Mesenchymal stem cell (in vitro differentiated cells and primary cell): Measurements from ENCODE around the gene ARMC2.
A peak's percentile ranks its signal among the peaks of the same experiment; 100 is the strongest.

Experiments
- DNase-seq: peaks from one replicate; pipeline ENCODE4 v3.0.0-alpha.2; 2013
- H2AFZ ChIP-seq: one replicate; pipeline ENCODE4 v1.6.1; 2013; ENCODE audit warnings: low read depth, mild to moderate bottlenecking, control low read depth, inconsistent platforms, low read length, moderate library complexity
- H2AK5ac ChIP-seq: 2 replicates; pipeline ENCODE4 v1.6.1; 2013; ENCODE audit warnings: low read length, moderate library complexity, mild to moderate bottlenecking, inconsistent platforms; ENCODE audit not compliant: severe bottlenecking
- H2BK120ac ChIP-seq: one replicate; pipeline ENCODE4 v1.6.1; 2013; ENCODE audit warnings: low read depth, mild to moderate bottlenecking, inconsistent platforms, low read length, moderate library complexity
- H2BK12ac ChIP-seq, 2 experiments: one replicate each; pipeline ENCODE4 v1.6.1; 2013; ENCODE audit warnings: inconsistent platforms in 2 of 2, low read length in 2 of 2, mild to moderate bottlenecking in 2 of 2, moderate library complexity in 2 of 2, control low read depth in 1 of 2
- H2BK15ac ChIP-seq: one replicate; pipeline ENCODE4 v1.6.1; 2013; ENCODE audit warnings: mild to moderate bottlenecking, low read depth, inconsistent platforms; ENCODE audit not compliant: poor library complexity, severe bottlenecking
- H2BK5ac ChIP-seq: 2 replicates; pipeline ENCODE4 v1.6.1; 2013; ENCODE audit warnings: low read depth, mild to moderate bottlenecking, low read length, control low read depth, inconsistent platforms; ENCODE audit not compliant: poor library complexity, severe bottlenecking
- H3K14ac ChIP-seq, 2 experiments: one replicate each; pipeline ENCODE4 v1.6.1; 2013; ENCODE audit warnings: inconsistent platforms in 2 of 2, low read length in 2 of 2, control low read depth in 1 of 2, mild to moderate bottlenecking in 1 of 2, moderate library complexity in 1 of 2
- H3K18ac ChIP-seq, 2 experiments: one replicate each; pipeline ENCODE4 v1.6.1; 2013; ENCODE audit warnings: inconsistent platforms in 2 of 2, low read length in 2 of 2, control low read depth in 1 of 2, low read depth in 1 of 2, mild to moderate bottlenecking in 1 of 2
- H3K23ac ChIP-seq, 2 experiments: one replicate each; pipeline ENCODE4 v1.6.1; 2013; ENCODE audit warnings: inconsistent platforms in 2 of 2, low read length in 2 of 2, mild to moderate bottlenecking in 2 of 2, moderate library complexity in 2 of 2, control low read depth in 1 of 2
- H3K27ac ChIP-seq: 2 replicates; pipeline ENCODE4 v1.5.1; 2013; ENCODE audit warnings: mild to moderate bottlenecking, moderate library complexity, low read length, control low read depth, inconsistent platforms; ENCODE audit not compliant: poor library complexity, severe bottlenecking
- H3K27me3 ChIP-seq, 2 experiments: 2 replicates each; pipeline versions ENCODE4 v1.6.1 to v1.7.0; 2013; ENCODE audit warnings: low read length in 2 of 2, mild to moderate bottlenecking in 2 of 2, moderate library complexity in 2 of 2, control low read depth in 1 of 2, inconsistent platforms in 1 of 2; ENCODE audit not compliant: control insufficient read depth in 1 of 2, insufficient read depth in 1 of 2
- H3K36me3 ChIP-seq, 2 experiments: 2 replicates each; pipeline versions ENCODE4 v1.6.1 to v1.7.0; 2013; ENCODE audit warnings: low read length in 2 of 2, control low read depth in 1 of 2, inconsistent platforms in 1 of 2, low read depth in 1 of 2, mild to moderate bottlenecking in 1 of 2; ENCODE audit not compliant: insufficient read depth in 2 of 2, control insufficient read depth in 1 of 2
- H3K4ac ChIP-seq, 2 experiments: one replicate each; pipeline ENCODE4 v1.6.1; 2013; ENCODE audit warnings: inconsistent platforms in 2 of 2, low read length in 2 of 2, mild to moderate bottlenecking in 2 of 2, moderate library complexity in 2 of 2, control low read depth in 1 of 2, low read depth in 1 of 2
- H3K4me1 ChIP-seq: 2 replicates; pipeline ENCODE4 v1.6.1; 2013; ENCODE audit warnings: low read depth, low read length, control low read depth; ENCODE audit not compliant: control insufficient read depth, insufficient read depth
- H3K4me2 ChIP-seq: 2 replicates; pipeline ENCODE4 v1.6.1; 2013; ENCODE audit warnings: low read length, mild to moderate bottlenecking, inconsistent platforms; ENCODE audit not compliant: poor library complexity, severe bottlenecking
- H3K4me3 ChIP-seq, 2 experiments: 2 replicates each; pipeline versions ENCODE4 v1.5.1 to v1.7.0; 2013; ENCODE audit warnings: low read length in 2 of 2, mild to moderate bottlenecking in 2 of 2, control low read depth in 1 of 2, low read depth in 1 of 2; ENCODE audit not compliant: insufficient read depth in 1 of 2
- H3K79me1 ChIP-seq: replicated peaks from 2 replicates; pipeline ENCODE4 v1.6.1; 2013; ENCODE audit warnings: mild to moderate bottlenecking, control low read depth, low read length, inconsistent platforms; ENCODE audit not compliant: poor library complexity, severe bottlenecking
- H3K9ac ChIP-seq: 2 replicates; pipeline ENCODE4 v1.7.0; 2013; ENCODE audit warnings: mild to moderate bottlenecking, low read length, moderate library complexity
- H3K9me3 ChIP-seq: 2 replicates; pipeline ENCODE4 v1.7.0; 2013; ENCODE audit warnings: mild to moderate bottlenecking, low read length; ENCODE audit not compliant: control insufficient read depth
- H4K8ac ChIP-seq: one replicate; pipeline ENCODE4 v1.6.1; 2013; ENCODE audit warnings: inconsistent platforms, mild to moderate bottlenecking, low read length, moderate library complexity
- H4K91ac ChIP-seq: one replicate; pipeline ENCODE4 v1.6.1; 2013; ENCODE audit warnings: mild to moderate bottlenecking, low read length, inconsistent platforms
- WGBS: methylation state at CpG from one replicate; pipeline ENCODE4 v1.1.7; 2013; ENCODE audit warnings: mixed read lengths; 5-methylcytosine and 5-hydroxymethylcytosine counted together

The ARMC2 gene

DNA sequence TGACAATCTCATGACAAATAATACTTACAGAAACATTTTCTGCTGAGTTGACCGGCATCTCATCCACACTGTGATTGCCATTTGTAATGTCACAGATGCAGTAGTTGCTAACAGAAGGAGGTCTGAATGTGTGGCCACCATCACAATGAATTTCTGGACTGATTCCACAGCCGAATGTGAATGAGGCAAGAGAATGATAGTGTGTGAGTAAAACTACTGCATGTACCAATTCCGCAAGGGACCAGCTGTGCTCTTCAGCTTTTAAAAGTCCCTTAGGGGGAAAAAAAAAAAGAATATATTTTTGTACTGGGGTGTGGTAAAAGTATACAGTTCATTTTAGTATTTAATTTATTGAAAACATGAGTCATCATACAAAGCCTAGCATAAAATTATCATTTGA, 150.3 kb downstream of the ARMC2 start:
- H3K4me1 ChIP-seq = no peaks in the 10 kb centered on the region
- peaks cover 2 to 80% of the 10 kb centered on the region in 2 experiments for H3K36me3 ChIP-seq
- H2BK5ac ChIP-seq = no peak overlapping the region
- no peak for DNase-seq
- no peak overlapping the region for H3K23ac ChIP-seq
- H2BK12ac ChIP-seq = no peak overlapping the region
- H3K9me3 ChIP-seq = no peaks in the 10 kb centered on the region
- no peak overlapping the region for H3K14ac ChIP-seq
- no peak overlapping the region for H3K9ac ChIP-seq
- no peak overlapping the region for H3K27ac ChIP-seq
- no peak overlapping the region for H2AFZ ChIP-seq
- no peak overlapping the region for H4K8ac ChIP-seq
- H4K91ac ChIP-seq = no peak overlapping the region
- no peak overlapping the region for H3K18ac ChIP-seq
- no peak overlapping the region for H3K4me2 ChIP-seq
- H3K79me1 ChIP-seq = peaks cover 10% of the 10 kb centered on the region
- no peak overlapping the region for H2BK120ac ChIP-seq
- no peak overlapping the region for H2AK5ac ChIP-seq
- no peak overlapping the region for H3K4ac ChIP-seq
- no peak overlapping the region for H2BK15ac ChIP-seq
- no peak overlapping the region for H3K4me3 ChIP-seq
- no peaks in the 10 kb centered on the region for H3K27me3 ChIP-seq
- 98% methylated on average over 3 of the region's 3 CpGs for WGBS

DNA sequence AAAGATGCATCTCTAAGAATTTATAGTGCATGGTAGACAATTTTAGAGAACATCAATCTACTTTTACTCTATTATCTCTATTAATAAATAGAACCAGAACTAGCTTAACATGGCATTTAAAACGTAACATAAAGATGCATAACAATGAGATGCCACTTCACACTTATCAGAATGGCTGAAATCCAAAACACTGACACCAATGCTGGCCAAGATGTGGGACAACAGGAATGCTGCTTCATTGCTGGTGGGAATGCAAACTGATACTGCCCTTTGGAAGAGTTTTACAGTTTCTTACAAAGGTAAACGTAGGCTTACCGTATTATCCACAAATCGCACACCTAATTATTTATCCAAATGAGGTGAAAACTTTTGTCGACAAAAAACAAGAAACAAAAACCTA, 151.2 kb downstream of the ARMC2 start:
- Histone ChIP-seq H2AFZ (no peak overlapping the region), H2BK15ac (no peak overlapping the region), H3K18ac (no peak overlapping the region), H3K14ac (no peak overlapping the region), H3K27me3 (no peaks in the 10 kb centered on the region), H2BK5ac (no peak overlapping the region), H2BK120ac (no peak overlapping the region), H3K36me3 (peaks cover 2 to 71% of the 10 kb centered on the region in 2 experiments), H3K4ac (no peak overlapping the region), H3K4me1 (no peaks in the 10 kb centered on the region), H3K4me3 (no peak overlapping the region), H3K9ac (no peak overlapping the region), H3K27ac (no peak overlapping the region), H3K9me3 (no peaks in the 10 kb centered on the region), H3K4me2 (no peak overlapping the region), H3K79me1 (peaks cover 10% of the 10 kb centered on the region), H4K91ac (no peak overlapping the region), H2AK5ac (no peak overlapping the region), H4K8ac (no peak overlapping the region), H2BK12ac (no peak overlapping the region), H3K23ac (no peak overlapping the region)
- WGBS = 88% methylated on average over 5 of the region's 5 CpGs
- DNase-seq = no peak

DNA sequence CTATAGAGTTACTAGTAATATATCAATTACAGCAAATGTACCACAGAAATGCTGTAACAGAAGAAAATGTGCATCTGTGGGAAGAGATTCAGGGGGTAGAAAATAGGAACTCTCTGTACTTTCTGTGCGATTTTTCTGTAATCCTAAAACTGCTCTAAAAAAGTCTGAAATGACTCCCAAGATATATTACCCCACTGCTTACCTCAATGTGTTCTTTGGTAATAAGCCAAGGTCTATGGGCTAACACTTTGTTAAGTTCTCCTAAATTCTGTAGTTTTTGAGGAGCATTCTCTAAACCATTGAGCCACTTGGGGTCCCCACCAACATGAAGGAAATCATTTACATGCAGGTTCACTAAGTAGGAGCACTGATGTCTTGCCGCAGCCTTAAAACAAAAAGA, 152.1 kb downstream of the ARMC2 start:
- H2BK15ac ChIP-seq = no peak overlapping the region
- H3K23ac ChIP-seq = no peak overlapping the region
- H3K18ac ChIP-seq = no peak overlapping the region
- DNase-seq = no peak
- H3K4me3 ChIP-seq = no peak overlapping the region
- H2AFZ ChIP-seq = no peak overlapping the region
- peaks cover 10% of the 10 kb centered on the region for H3K79me1 ChIP-seq
- H3K4ac ChIP-seq = no peak overlapping the region
- H3K4me1 ChIP-seq = no peaks in the 10 kb centered on the region
- no peaks in the 10 kb centered on the region for H3K9me3 ChIP-seq
- WGBS = no CpG with 5 or more reads among the region's 2 CpGs
- no peak overlapping the region for H2AK5ac ChIP-seq
- no peak overlapping the region for H4K91ac ChIP-seq
- no peak overlapping the region for H3K4me2 ChIP-seq
- no peak overlapping the region for H3K9ac ChIP-seq
- no peak overlapping the region for H2BK12ac ChIP-seq
- no peak overlapping the region for H4K8ac ChIP-seq
- no peak overlapping the region for H2BK5ac ChIP-seq
- H3K14ac ChIP-seq = no peak overlapping the region
- H2BK120ac ChIP-seq = no peak overlapping the region
- peaks cover 2 to 64% of the 10 kb centered on the region in 2 experiments for H3K36me3 ChIP-seq
- H3K27me3 ChIP-seq = no peaks in the 10 kb centered on the region
- H3K27ac ChIP-seq = no peak overlapping the region

DNA sequence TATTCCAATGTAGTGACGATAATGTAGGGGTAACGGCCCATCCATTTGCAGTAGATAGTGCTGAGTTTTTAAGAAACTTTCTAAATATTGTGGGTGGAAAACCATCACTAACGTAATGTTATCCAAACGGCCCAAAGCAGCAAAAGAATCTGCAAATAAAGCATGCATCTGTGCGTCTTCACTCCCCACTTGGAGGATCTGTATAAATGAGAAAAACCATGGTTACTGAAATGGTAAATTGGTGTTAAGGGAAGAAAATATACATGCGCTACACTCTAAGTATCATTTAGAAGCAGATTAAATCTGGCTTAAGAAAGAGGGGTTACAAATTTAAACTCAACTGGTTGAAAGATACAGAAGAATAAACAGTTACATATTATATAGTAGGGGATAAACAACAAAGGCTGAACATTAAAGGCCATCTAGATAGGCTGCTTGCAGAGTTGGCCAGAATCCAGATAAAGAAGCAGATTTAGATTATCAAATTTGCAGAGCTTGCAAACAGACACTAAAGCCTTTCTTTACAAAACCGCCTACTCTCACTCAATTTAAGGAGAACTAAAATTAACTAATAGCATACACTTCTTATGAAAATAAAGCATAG, 153.2 kb downstream of the ARMC2 start:
- Histone ChIP-seq H3K9ac (no peak overlapping the region), H3K4ac (no peak overlapping the region), H3K23ac (no peak overlapping the region), H3K36me3 (peaks cover 2 to 54% of the 10 kb centered on the region in 2 experiments), H2BK15ac (no peak overlapping the region), H4K91ac (no peak overlapping the region), H3K4me2 (no peak overlapping the region), H3K4me1 (no peaks in the 10 kb centered on the region), H3K27me3 (no peaks in the 10 kb centered on the region), H2BK120ac (no peak overlapping the region), H3K79me1 (peaks cover 8% of the 10 kb centered on the region), H3K4me3 (peak overlapping the region in 1 of 2 experiments; percentile 22), H3K27ac (no peak overlapping the region), H3K18ac (no peak overlapping the region), H3K14ac (no peak overlapping the region), H4K8ac (no peak overlapping the region), H2AK5ac (no peak overlapping the region), H3K9me3 (no peaks in the 10 kb centered on the region), H2BK12ac (no peak overlapping the region), H2AFZ (no peak overlapping the region), H2BK5ac (no peak overlapping the region)
- WGBS = 98% methylated on average over 5 of the region's 7 CpGs
- DNase-seq = no peak
